GM23338 (cell line): ENCODE measurements around the gene CCL20. TPM values are rescaled to one million over a fixed set of nuclear protein-coding genes. Genes with fewer than 3 reads are reported as not detected.

Experiments used
- ATAC-seq: fragments of 200-7000 bp; cut with Tn5 transposase; 3 replicates; pipeline ENCODE4 v1.9.1; 2020
- DNase-seq: peaks from one replicate; pipeline ENCODE4 v3.0.0-alpha.2; 2015; ENCODE audit warnings: low spot score
- H2AFZ ChIP-seq: fragments of 200-600 bp; sonication (generic); 2 replicates; pipeline ENCODE4 v1.8.0; 2016; ENCODE audit warnings: antibody characterized with exemption, mild to moderate bottlenecking, moderate library complexity
- H3F3A ChIP-seq: fragments of 200-600 bp; sonication (generic); replicated peaks from 2 replicates; pipeline ENCODE4 v1.8.0; 2017; ENCODE audit warnings: antibody characterized with exemption, mixed run types, low read depth
- H3K27ac ChIP-seq: fragments of 200-600 bp; sonication (generic); 2 replicates; pipeline ENCODE4 v1.6.1; 2016; ENCODE audit warnings: low read depth
- H3K27me3 ChIP-seq: fragments of 200-600 bp; sonication (generic); 2 replicates; pipeline ENCODE4 v1.8.0; 2016; ENCODE audit warnings: mild to moderate bottlenecking, mixed run types, moderate library complexity; ENCODE audit not compliant: insufficient read depth
- H3K36me3 ChIP-seq: fragments of 200-600 bp; sonication (generic); 2 replicates; pipeline ENCODE4 v1.8.0; 2016; ENCODE audit warnings: mild to moderate bottlenecking; ENCODE audit not compliant: insufficient read depth
- H3K4me1 ChIP-seq: fragments of 200-600 bp; sonication (generic); 2 replicates; pipeline ENCODE4 v1.8.0; 2016; ENCODE audit warnings: mild to moderate bottlenecking, moderate library complexity; ENCODE audit not compliant: insufficient read depth
- H3K4me2 ChIP-seq: fragments of 200-600 bp; sonication (generic); 2 replicates; pipeline ENCODE4 v1.7.1; 2017; ENCODE audit warnings: mixed run types
- H3K4me3 ChIP-seq: fragments of 200-600 bp; sonication (generic); 2 replicates; pipeline ENCODE4 v1.6.1; 2016; ENCODE audit warnings: mixed run types
- H3K79me2 ChIP-seq: fragments of 200-600 bp; sonication (generic); replicated peaks from 2 replicates; pipeline ENCODE4 v1.8.0; 2017; ENCODE audit warnings: mild to moderate bottlenecking; ENCODE audit not compliant: insufficient read depth
- H3K9me2 ChIP-seq: fragments of 200-600 bp; sonication (generic); 2 replicates; pipeline ENCODE4 v1.8.0; 2017; ENCODE audit not compliant: insufficient read depth
- H4K20me1 ChIP-seq: fragments of 200-600 bp; sonication (generic); replicated peaks from 2 replicates; pipeline ENCODE4 v1.8.0; 2017; ENCODE audit warnings: mild to moderate bottlenecking; ENCODE audit not compliant: insufficient read depth
- H3K27ac Mint-ChIP-seq: 2 replicates; pipeline ENCODE4 v1.8.0; 2020; ENCODE audit warnings: inconsistent platforms, mild to moderate bottlenecking, moderate library complexity, mixed read lengths
- H3K27me3 Mint-ChIP-seq: 3 replicates; pipeline ENCODE4 v1.8.0; 2022; ENCODE audit warnings: low read depth, mild to moderate bottlenecking, moderate library complexity, mixed read lengths, inconsistent platforms; ENCODE audit not compliant: insufficient read depth, poor library complexity
- H3K36me3 Mint-ChIP-seq: 3 replicates; pipeline ENCODE4 v1.8.0; 2021; ENCODE audit warnings: low read depth, mild to moderate bottlenecking, inconsistent platforms, moderate library complexity, mixed read lengths
- H3K4me1 Mint-ChIP-seq: 3 replicates; pipeline ENCODE4 v1.8.0; 2020; ENCODE audit warnings: mild to moderate bottlenecking, inconsistent platforms, mixed read lengths
- H3K4me3 Mint-ChIP-seq: 3 replicates; pipeline ENCODE4 v1.8.0; 2021; ENCODE audit warnings: moderate library complexity, mild to moderate bottlenecking, inconsistent platforms, mixed read lengths
- H3K9me3 Mint-ChIP-seq: 3 replicates; pipeline ENCODE4 v1.8.0; 2020; ENCODE audit warnings: moderate library complexity, mild to moderate bottlenecking, inconsistent platforms, mixed read lengths
- CREB1 ChIP-seq: fragments of 250-450 bp; sonication (Bioruptor Pico); IDR thresholded peaks from 2 replicates; pipeline ENCODE4 v1.5.0; 2020; ENCODE audit warnings: low read depth, mild to moderate bottlenecking, moderate library complexity
- EZH2 ChIP-seq: fragments of 200-600 bp; sonication (generic); IDR thresholded peaks from one replicate; pipeline ENCODE4 v1.8.0; 2017; ENCODE audit warnings: antibody characterized with exemption, mild to moderate bottlenecking, low read depth; ENCODE audit not compliant: unreplicated experiment
- EZH2phosphoT487 ChIP-seq: fragments of 200-600 bp; sonication (generic); IDR thresholded peaks from one replicate; pipeline ENCODE4 v1.8.1; 2018; ENCODE audit warnings: antibody characterized with exemption; ENCODE audit not compliant: unreplicated experiment
- JUNB ChIP-seq: IDR thresholded peaks from one replicate; pipeline ENCODE4 v1.6.1; 2016; ENCODE audit warnings: antibody characterized with exemption; ENCODE audit not compliant: unreplicated experiment
- NANOG ChIP-seq: IDR thresholded peaks from 2 replicates; pipeline ENCODE4 v1.6.1; 2016; ENCODE audit warnings: antibody characterized with exemption, borderline replicate concordance
- POLR2AphosphoS5 ChIP-seq: IDR thresholded peaks from 2 replicates; pipeline ENCODE4 v1.6.1; 2016; ENCODE audit warnings: antibody characterized with exemption, low read depth
- STAT1 ChIP-seq: IDR thresholded peaks from one replicate; pipeline ENCODE4 v1.6.1; 2016; ENCODE audit warnings: antibody characterized with exemption; ENCODE audit not compliant: unreplicated experiment
- ZNF114 ChIP-seq: fragments of 250-450 bp; sonication (Bioruptor Pico); IDR thresholded peaks from 2 replicates; pipeline ENCODE4 v1.5.0; 2020; ENCODE audit warnings: mild to moderate bottlenecking, moderate library complexity
- ZNF331 ChIP-seq: fragments of 250-450 bp; sonication (Bioruptor Pico); IDR thresholded peaks from 2 replicates; pipeline ENCODE4 v1.5.0; 2020; ENCODE audit warnings: low read depth, mild to moderate bottlenecking, moderate library complexity
- polyA plus RNA-seq: library from polyadenylated mRNA; unstranded; fragments of >200 nt; fragmentation: Nextera tagmentation; extraction: Ambion mirVana; gene quantifications from 2 replicates; pipeline ENCODE4 v1.2.1, GENCODE V29; 2016
- total RNA-seq: library from RNA; depleted of rRNA; stranded (reverse); fragments of >200 nt; shearing (Covaris generic); gene quantifications from 2 replicates; pipeline ENCODE4 v1.2.3, GENCODE V29; 2014
- TF ChIP-seq, protein P1 (sequence below): IDR thresholded peaks from one replicate; pipeline ENCODE4 v1.6.1; 2018; ENCODE audit warnings: antibody characterized with exemption; ENCODE audit not compliant: unreplicated experiment
- TF ChIP-seq, protein P2 (sequence below): IDR thresholded peaks from 2 replicates; pipeline ENCODE4 v1.6.1; 2016; ENCODE audit warnings: antibody characterized with exemption
- TF ChIP-seq, protein P3 (sequence below), 2 experiments: fragments of 200-600 bp in 1 of 2; sonication (generic) in 1 of 2; conservative IDR thresholded peaks; 2 replicates each; pipeline versions ENCODE4 v1.5.1 to v1.6.1; 2016 to 2017; ENCODE audit warnings: antibody characterized with exemption in 2 of 2, low read depth in 2 of 2, mild to moderate bottlenecking in 2 of 2, moderate library complexity in 1 of 2
- TF ChIP-seq, protein P4 (sequence below): fragments of 250-450 bp; sonication (Bioruptor Pico); IDR thresholded peaks from 2 replicates; pipeline ENCODE4 v1.5.0; 2020; ENCODE audit warnings: mild to moderate bottlenecking, moderate library complexity

Gene CCL20
- total and polyA plus RNA-seq, 2 experiments from 2014 or later: not detected

DNA sequence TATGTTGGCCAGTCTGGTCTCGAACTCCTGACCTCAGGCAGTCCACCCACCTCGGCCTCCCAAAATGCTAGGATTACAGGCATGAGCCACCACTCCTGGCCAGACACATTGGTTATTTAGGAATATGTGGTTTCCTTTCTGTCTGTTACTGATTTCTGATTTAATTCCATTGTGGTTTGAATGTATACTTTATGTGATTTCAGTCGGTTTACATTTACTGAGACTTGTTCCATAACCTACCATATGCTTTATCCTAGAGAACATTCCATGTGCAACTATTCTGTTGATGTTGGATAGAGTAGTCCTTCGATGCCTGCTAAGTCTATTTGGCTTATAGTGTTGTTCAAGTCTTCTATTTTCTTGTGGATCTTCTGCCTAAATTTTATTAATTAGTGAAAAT is 1.6 kb upstream of the CCL20 start:
- H3K4me3 Mint-ChIP-seq: no peak overlapping the region
- no peak overlapping the region for H3K27ac ChIP-seq
- no peak overlapping the region for H2AFZ ChIP-seq
- H3K9me3 Mint-ChIP-seq: no peaks in the 10 kb centered on the region
- peaks cover 6% of the 10 kb centered on the region; the same call in 1 of the 2 replicates for H3K9me2 ChIP-seq
- peaks cover 11% of the 10 kb centered on the region for H3K4me1 Mint-ChIP-seq
- ATAC-seq: no peak
- no peaks in the 10 kb centered on the region for H3K27me3 Mint-ChIP-seq
- H3K4me3 ChIP-seq: no peak overlapping the region
- H3F3A ChIP-seq: no peaks in the 10 kb centered on the region
- no peaks in the 10 kb centered on the region for H3K79me2 ChIP-seq
- no peaks in the 10 kb centered on the region for H4K20me1 ChIP-seq
- peaks cover 12% of the 10 kb centered on the region; the same call in 1 of the 2 replicates for H3K4me1 ChIP-seq
- no peak for DNase-seq
- no peaks in the 10 kb centered on the region for H3K27me3 ChIP-seq
- no peak overlapping the region for H3K4me2 ChIP-seq
- TF ChIP-seq EZH2phosphoT487 (no peak), EZH2 (no peak), POLR2AphosphoS5 (no peak), CREB1 (CRISPR knock-in tag) (no peak), STAT1 (no peak), ZNF331 (CRISPR knock-in tag) (no peak), ZNF114 (CRISPR knock-in tag) (no peak), JUNB (no peak), NANOG (no peak)
- TF ChIP-seq, protein P1, sequence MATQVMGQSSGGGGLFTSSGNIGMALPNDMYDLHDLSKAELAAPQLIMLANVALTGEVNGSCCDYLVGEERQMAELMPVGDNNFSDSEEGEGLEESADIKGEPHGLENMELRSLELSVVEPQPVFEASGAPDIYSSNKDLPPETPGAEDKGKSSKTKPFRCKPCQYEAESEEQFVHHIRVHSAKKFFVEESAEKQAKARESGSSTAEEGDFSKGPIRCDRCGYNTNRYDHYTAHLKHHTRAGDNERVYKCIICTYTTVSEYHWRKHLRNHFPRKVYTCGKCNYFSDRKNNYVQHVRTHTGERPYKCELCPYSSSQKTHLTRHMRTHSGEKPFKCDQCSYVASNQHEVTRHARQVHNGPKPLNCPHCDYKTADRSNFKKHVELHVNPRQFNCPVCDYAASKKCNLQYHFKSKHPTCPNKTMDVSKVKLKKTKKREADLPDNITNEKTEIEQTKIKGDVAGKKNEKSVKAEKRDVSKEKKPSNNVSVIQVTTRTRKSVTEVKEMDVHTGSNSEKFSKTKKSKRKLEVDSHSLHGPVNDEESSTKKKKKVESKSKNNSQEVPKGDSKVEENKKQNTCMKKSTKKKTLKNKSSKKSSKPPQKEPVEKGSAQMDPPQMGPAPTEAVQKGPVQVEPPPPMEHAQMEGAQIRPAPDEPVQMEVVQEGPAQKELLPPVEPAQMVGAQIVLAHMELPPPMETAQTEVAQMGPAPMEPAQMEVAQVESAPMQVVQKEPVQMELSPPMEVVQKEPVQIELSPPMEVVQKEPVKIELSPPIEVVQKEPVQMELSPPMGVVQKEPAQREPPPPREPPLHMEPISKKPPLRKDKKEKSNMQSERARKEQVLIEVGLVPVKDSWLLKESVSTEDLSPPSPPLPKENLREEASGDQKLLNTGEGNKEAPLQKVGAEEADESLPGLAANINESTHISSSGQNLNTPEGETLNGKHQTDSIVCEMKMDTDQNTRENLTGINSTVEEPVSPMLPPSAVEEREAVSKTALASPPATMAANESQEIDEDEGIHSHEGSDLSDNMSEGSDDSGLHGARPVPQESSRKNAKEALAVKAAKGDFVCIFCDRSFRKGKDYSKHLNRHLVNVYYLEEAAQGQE: no peak
- TF ChIP-seq, protein P2, sequence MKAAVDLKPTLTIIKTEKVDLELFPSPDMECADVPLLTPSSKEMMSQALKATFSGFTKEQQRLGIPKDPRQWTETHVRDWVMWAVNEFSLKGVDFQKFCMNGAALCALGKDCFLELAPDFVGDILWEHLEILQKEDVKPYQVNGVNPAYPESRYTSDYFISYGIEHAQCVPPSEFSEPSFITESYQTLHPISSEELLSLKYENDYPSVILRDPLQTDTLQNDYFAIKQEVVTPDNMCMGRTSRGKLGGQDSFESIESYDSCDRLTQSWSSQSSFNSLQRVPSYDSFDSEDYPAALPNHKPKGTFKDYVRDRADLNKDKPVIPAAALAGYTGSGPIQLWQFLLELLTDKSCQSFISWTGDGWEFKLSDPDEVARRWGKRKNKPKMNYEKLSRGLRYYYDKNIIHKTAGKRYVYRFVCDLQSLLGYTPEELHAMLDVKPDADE: no peak
- TF ChIP-seq, protein P3, sequence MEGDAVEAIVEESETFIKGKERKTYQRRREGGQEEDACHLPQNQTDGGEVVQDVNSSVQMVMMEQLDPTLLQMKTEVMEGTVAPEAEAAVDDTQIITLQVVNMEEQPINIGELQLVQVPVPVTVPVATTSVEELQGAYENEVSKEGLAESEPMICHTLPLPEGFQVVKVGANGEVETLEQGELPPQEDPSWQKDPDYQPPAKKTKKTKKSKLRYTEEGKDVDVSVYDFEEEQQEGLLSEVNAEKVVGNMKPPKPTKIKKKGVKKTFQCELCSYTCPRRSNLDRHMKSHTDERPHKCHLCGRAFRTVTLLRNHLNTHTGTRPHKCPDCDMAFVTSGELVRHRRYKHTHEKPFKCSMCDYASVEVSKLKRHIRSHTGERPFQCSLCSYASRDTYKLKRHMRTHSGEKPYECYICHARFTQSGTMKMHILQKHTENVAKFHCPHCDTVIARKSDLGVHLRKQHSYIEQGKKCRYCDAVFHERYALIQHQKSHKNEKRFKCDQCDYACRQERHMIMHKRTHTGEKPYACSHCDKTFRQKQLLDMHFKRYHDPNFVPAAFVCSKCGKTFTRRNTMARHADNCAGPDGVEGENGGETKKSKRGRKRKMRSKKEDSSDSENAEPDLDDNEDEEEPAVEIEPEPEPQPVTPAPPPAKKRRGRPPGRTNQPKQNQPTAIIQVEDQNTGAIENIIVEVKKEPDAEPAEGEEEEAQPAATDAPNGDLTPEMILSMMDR (conservative IDR thresholded peaks at IDR 0.05; ENCODE audit: low read depth in 2 of 2): no peak
- TF ChIP-seq, protein P4, sequence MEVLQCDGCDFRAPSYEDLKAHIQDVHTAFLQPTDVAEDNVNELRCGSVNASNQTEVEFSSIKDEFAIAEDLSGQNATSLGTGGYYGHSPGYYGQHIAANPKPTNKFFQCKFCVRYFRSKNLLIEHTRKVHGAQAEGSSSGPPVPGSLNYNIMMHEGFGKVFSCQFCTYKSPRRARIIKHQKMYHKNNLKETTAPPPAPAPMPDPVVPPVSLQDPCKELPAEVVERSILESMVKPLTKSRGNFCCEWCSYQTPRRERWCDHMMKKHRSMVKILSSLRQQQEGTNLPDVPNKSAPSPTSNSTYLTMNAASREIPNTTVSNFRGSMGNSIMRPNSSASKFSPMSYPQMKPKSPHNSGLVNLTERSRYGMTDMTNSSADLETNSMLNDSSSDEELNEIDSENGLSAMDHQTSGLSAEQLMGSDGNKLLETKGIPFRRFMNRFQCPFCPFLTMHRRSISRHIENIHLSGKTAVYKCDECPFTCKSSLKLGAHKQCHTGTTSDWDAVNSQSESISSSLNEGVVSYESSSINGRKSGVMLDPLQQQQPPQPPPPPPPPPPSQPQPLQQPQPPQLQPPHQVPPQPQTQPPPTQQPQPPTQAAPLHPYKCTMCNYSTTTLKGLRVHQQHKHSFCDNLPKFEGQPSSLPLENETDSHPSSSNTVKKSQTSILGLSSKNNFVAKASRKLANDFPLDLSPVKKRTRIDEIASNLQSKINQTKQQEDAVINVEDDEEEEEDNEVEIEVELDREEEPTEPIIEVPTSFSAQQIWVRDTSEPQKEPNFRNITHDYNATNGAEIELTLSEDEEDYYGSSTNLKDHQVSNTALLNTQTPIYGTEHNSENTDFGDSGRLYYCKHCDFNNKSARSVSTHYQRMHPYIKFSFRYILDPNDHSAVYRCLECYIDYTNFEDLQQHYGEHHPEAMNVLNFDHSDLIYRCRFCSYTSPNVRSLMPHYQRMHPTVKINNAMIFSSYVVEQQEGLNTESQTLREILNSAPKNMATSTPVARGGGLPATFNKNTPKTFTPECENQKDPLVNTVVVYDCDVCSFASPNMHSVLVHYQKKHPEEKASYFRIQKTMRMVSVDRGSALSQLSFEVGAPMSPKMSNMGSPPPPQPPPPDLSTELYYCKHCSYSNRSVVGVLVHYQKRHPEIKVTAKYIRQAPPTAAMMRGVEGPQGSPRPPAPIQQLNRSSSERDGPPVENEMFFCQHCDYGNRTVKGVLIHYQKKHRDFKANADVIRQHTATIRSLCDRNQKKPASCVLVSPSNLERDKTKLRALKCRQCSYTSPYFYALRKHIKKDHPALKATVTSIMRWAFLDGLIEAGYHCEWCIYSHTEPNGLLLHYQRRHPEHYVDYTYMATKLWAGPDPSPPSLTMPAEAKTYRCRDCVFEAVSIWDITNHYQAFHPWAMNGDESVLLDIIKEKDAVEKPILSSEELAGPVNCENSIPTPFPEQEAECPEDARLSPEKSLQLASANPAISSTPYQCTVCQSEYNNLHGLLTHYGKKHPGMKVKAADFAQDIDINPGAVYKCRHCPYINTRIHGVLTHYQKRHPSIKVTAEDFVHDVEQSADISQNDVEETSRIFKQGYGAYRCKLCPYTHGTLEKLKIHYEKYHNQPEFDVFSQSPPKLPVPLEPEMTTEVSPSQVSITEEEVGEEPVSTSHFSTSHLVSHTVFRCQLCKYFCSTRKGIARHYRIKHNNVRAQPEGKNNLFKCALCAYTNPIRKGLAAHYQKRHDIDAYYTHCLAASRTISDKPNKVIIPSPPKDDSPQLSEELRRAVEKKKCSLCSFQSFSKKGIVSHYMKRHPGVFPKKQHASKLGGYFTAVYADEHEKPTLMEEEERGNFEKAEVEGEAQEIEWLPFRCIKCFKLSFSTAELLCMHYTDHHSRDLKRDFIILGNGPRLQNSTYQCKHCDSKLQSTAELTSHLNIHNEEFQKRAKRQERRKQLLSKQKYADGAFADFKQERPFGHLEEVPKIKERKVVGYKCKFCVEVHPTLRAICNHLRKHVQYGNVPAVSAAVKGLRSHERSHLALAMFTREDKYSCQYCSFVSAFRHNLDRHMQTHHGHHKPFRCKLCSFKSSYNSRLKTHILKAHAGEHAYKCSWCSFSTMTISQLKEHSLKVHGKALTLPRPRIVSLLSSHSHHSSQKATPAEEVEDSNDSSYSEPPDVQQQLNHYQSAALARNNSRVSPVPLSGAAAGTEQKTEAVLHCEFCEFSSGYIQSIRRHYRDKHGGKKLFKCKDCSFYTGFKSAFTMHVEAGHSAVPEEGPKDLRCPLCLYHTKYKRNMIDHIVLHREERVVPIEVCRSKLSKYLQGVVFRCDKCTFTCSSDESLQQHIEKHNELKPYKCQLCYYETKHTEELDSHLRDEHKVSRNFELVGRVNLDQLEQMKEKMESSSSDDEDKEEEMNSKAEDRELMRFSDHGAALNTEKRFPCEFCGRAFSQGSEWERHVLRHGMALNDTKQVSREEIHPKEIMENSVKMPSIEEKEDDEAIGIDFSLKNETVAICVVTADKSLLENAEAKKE (CRISPR knock-in tag): no peak
- H3K36me3 ChIP-seq: no peaks in the 10 kb centered on the region
- no peaks in the 10 kb centered on the region for H3K36me3 Mint-ChIP-seq
- no peak overlapping the region for H3K27ac Mint-ChIP-seq
